B cell (primary cell): Measurements from ENCODE around the gene BCL3. TPM values are rescaled to one million over a fixed set of nuclear protein-coding genes. Genes with fewer than 3 reads are reported as not detected.

ENCODE experiments used
- ATAC-seq: fragments of 200-7000 bp; cut with Tn5 transposase; one replicate; pipeline ENCODE4 v1.10.0; 2021; ENCODE audit warnings: low read depth, mild to moderate bottlenecking, moderate number of reproducible peaks, moderate library complexity
- CTCF ChIA-PET: fragments of 350-600 bp; sonication (Branson Sonifier 250); formaldehyde crosslinking; loops from one replicate; lab custom pipeline; 2021; ENCODE audit warnings: antibody characterized with exemption, inconsistent platforms; lab: Charles Lee
- POLR2A ChIA-PET: fragments of 350-600 bp; sonication (Branson Sonifier 250); formaldehyde crosslinking; loops from one replicate; lab custom pipeline; 2021; ENCODE audit warnings: antibody characterized with exemption; lab: Charles Lee
- DNase-seq: peaks from one replicate; pipeline ENCODE4 v3.0.0; 2013
- H2AFZ ChIP-seq: 2 replicates; pipeline ENCODE4 v1.6.1; 2012; ENCODE audit warnings: mild to moderate bottlenecking, low read depth, low read length; ENCODE audit not compliant: insufficient read depth, poor library complexity, severe bottlenecking
- H3K27ac ChIP-seq, 2 donors: 1 replicate in 1 of 2; 2 replicates in 1 of 2; pipeline ENCODE4 v1.5.1; 2012 to 2013; ENCODE audit warnings: low read length in 2 of 2, mild to moderate bottlenecking in 2 of 2, moderate library complexity in 1 of 2
- H3K27me3 ChIP-seq, 4 experiments: fragments of 200-600 bp in 1 of 4; sonication (generic) in 1 of 4; replicated peaks in 1 of 4; 1 replicate in 2 of 4; 2 replicates in 2 of 4; pipeline versions ENCODE4 v1.6.1 to v1.7.0; 2013 to 2016; ENCODE audit warnings: low read length in 3 of 4, mild to moderate bottlenecking in 2 of 4, mixed read lengths in 1 of 4, moderate library complexity in 1 of 4; ENCODE audit not compliant: insufficient read depth in 4 of 4, control insufficient read depth in 3 of 4; ENCODE audit errors: control extremely low read depth in 1 of 4
- H3K36me3 ChIP-seq, 2 experiments: replicated peaks in 1 of 2; 1 replicate in 1 of 2; 2 replicates in 1 of 2; pipeline versions ENCODE4 v1.6.1 to v1.7.1; 2013; ENCODE audit warnings: low read length in 1 of 2; ENCODE audit not compliant: insufficient read depth in 2 of 2, control insufficient read depth in 1 of 2; ENCODE audit errors: control extremely low read depth in 1 of 2, extremely low read depth in 1 of 2
- H3K4me1 ChIP-seq, 2 donors: fragments of 200-600 bp in 1 of 2; sonication (generic) in 1 of 2; 1 replicate in 1 of 2; 2 replicates in 1 of 2; pipeline versions ENCODE4 v1.5.1 to v1.6.1; 2013 to 2017; ENCODE audit warnings: low read length in 2 of 2; ENCODE audit not compliant: control insufficient read depth in 2 of 2, insufficient read depth in 2 of 2
- H3K4me2 ChIP-seq: replicated peaks from 2 replicates; pipeline ENCODE3; 2012; ENCODE audit warnings: mild to moderate bottlenecking, low read depth, low read length; ENCODE audit not compliant: poor library complexity, severe bottlenecking
- H3K4me3 ChIP-seq, 5 experiments: fragments of 200-600 bp in 1 of 5; sonication (generic) in 1 of 5; 1 replicate in 3 of 5; 2 replicates in 2 of 5; pipeline versions ENCODE4 v1.5.1 to v1.7.0; 2011 to 2016; ENCODE audit warnings: low read length in 4 of 5, mild to moderate bottlenecking in 4 of 5, low read depth in 2 of 5, control low read depth in 1 of 5, moderate library complexity in 1 of 5; ENCODE audit not compliant: insufficient read depth in 1 of 5; ENCODE audit errors: control extremely low read depth in 1 of 5, extremely low read depth in 1 of 5
- H3K79me2 ChIP-seq: fragments of 200-600 bp; sonication (generic); one replicate; pipeline ENCODE4 v1.6.0; 2016; ENCODE audit warnings: low read length; ENCODE audit not compliant: control insufficient read depth, insufficient read depth
- H3K9ac ChIP-seq: fragments of 200-600 bp; sonication (generic); 2 replicates; pipeline ENCODE4 v1.6.1; 2017; ENCODE audit warnings: mild to moderate bottlenecking, low read length, moderate library complexity
- H3K9me3 ChIP-seq, 3 donors: one replicate each; pipeline versions ENCODE4 v1.6.1 to v1.7.1; 2013; ENCODE audit warnings: low read length in 2 of 3; ENCODE audit not compliant: control insufficient read depth in 2 of 3, insufficient read depth in 1 of 3; ENCODE audit errors: control extremely low read depth in 1 of 3
- H4K20me1 ChIP-seq: 2 replicates; pipeline ENCODE4 v1.6.0; 2012; ENCODE audit warnings: mild to moderate bottlenecking, low read length; ENCODE audit not compliant: insufficient read depth, control insufficient read depth, poor library complexity, severe bottlenecking
- H3K27ac Mint-ChIP-seq: one replicate; pipeline ENCODE4 v1.8.0; 2021; ENCODE audit warnings: mixed read lengths
- H3K27me3 Mint-ChIP-seq: one replicate; pipeline ENCODE4 v1.8.0; 2021; ENCODE audit warnings: mixed read lengths
- H3K4me1 Mint-ChIP-seq: one replicate; pipeline ENCODE4 v1.8.0; 2021; ENCODE audit warnings: mixed read lengths
- H3K4me3 Mint-ChIP-seq: one replicate; pipeline ENCODE4 v1.8.0; 2021; ENCODE audit warnings: mixed read lengths
- H3K9me3 Mint-ChIP-seq: one replicate; pipeline ENCODE4 v1.8.0; 2022; ENCODE audit warnings: mixed read lengths; ENCODE audit not compliant: insufficient read depth
- CTCF ChIP-seq: fragments of 200-600 bp; IDR thresholded peaks from one replicate; pipeline ENCODE4 v1.8.0; 2022; ENCODE audit warnings: antibody characterized with exemption, mild to moderate bottlenecking
- EZH2 ChIP-seq: IDR thresholded peaks from 2 replicates; pipeline ENCODE4 v1.6.1; 2012; ENCODE audit warnings: borderline replicate concordance, low read depth, mild to moderate bottlenecking, moderate library complexity, low read length; ENCODE audit not compliant: insufficient read depth, poor library complexity, severe bottlenecking
- WGBS: methylation state at CpG from one replicate; pipeline ENCODE4 v1.1.5; 2013; ENCODE audit warnings: missing lambda C conversion rate; ENCODE audit not compliant: insufficient coverage; 5-methylcytosine and 5-hydroxymethylcytosine counted together
- intact Hi-C: fragments of 100-400 bp; cut with micrococcal nuclease; formaldehyde crosslinking; loops from one replicate; pipeline ENCODE4 v1.10.0; 2022
- polyA plus RNA-seq: library from polyadenylated mRNA; depleted of rRNA; stranded (reverse); fragments of >200 nt; gene quantifications from 2 replicates; pipeline ENCODE4 v1.2.3, GENCODE V29; 2012
- total RNA-seq, 2 donors: library from RNA; stranded (reverse); fragments of 120-200 nt in 1 of 2; gene quantifications; 1 replicate in 1 of 2; 2 replicates in 1 of 2; pipeline versions ENCODE4 v1.2.3 to v1.2.4, GENCODE V29; 2013 to 2022

Gene BCL3
- total and polyA plus RNA-seq, 2 donors (not counting 1 experiment from before 2014, with no cell fraction given), result 52.3 to 147 TPM

GRCh38 chr19:44757735-44758505 lies 9.4 kb downstream of the BCL3 start:
- no peak overlapping the region for H3K9ac ChIP-seq
- no peaks in the 10 kb centered on the region for H3K27me3 ChIP-seq
- peaks cover 2 to 22% of the 10 kb centered on the region in 2 experiments for H3K36me3 ChIP-seq
- H3K27ac ChIP-seq, result no peak overlapping the region
- H3K79me2 ChIP-seq, result peaks cover 8% of the 10 kb centered on the region
- ATAC-seq, result no peak
- Mint-ChIP-seq H3K4me1 (peaks cover 33% of the 10 kb centered on the region), H3K4me3 (no peak overlapping the region), H3K9me3 (no peaks in the 10 kb centered on the region), H3K27me3 (no peaks in the 10 kb centered on the region), H3K27ac (peak overlapping the region; percentile 32)
- no peaks in the 10 kb centered on the region for H3K9me3 ChIP-seq
- POLR2A ChIA-PET, result no interaction called here
- H2AFZ ChIP-seq, result no peak overlapping the region
- intact Hi-C loops, result no loop called here
- H4K20me1 ChIP-seq, result peaks cover 8% of the 10 kb centered on the region
- no peak for DNase-seq
- no peak overlapping the region for H3K4me2 ChIP-seq
- 98% methylated on average over 67 of the region's 68 CpGs for WGBS
- H3K4me3 ChIP-seq, result no peak overlapping the region
- CTCF ChIA-PET, result interaction anchor here (2.4 kb wide), 1 partner anchor 34 kb away, joined by 6 read pairs; no protein-coding TSS in a partner anchor
- TF ChIP-seq EZH2, result no peak
- TF ChIP-seq CTCF, result no peak
- H3K4me1 ChIP-seq, result peaks cover 17 to 27% of the 10 kb centered on the region in 2 donors

GRCh38 chr19:44758596-44758995 lies 10.1 kb downstream of the BCL3 start:
- no peak overlapping the region for H3K4me2 ChIP-seq
- Mint-ChIP-seq H3K4me3 (no peak overlapping the region), H3K27ac (peak overlapping the region; percentile 32), H3K4me1 (peaks cover 28% of the 10 kb centered on the region), H3K27me3 (no peaks in the 10 kb centered on the region), H3K9me3 (no peaks in the 10 kb centered on the region)
- DNase-seq, result no peak
- ATAC-seq, result no peak
- POLR2A ChIA-PET, result no interaction called here
- H2AFZ ChIP-seq, result no peak overlapping the region
- peaks cover 8% of the 10 kb centered on the region for H3K79me2 ChIP-seq
- 93% methylated on average over 9 of the region's 9 CpGs for WGBS
- H3K4me1 ChIP-seq, result peaks cover 14 to 24% of the 10 kb centered on the region in 2 donors
- no peak overlapping the region for H3K9ac ChIP-seq
- H3K36me3 ChIP-seq, result peaks cover 2 to 22% of the 10 kb centered on the region in 2 experiments
- no peaks in the 10 kb centered on the region for H3K9me3 ChIP-seq
- TF ChIP-seq EZH2 (no peak), CTCF (no peak)
- H3K27me3 ChIP-seq, result no peaks in the 10 kb centered on the region
- intact Hi-C loops, result no loop called here
- no peak overlapping the region for H3K27ac ChIP-seq
- CTCF ChIA-PET, result interaction anchor here (2.4 kb wide), 1 partner anchor 35 kb away, joined by 6 read pairs; no protein-coding TSS in a partner anchor
- H3K4me3 ChIP-seq, result no peak overlapping the region
- peaks cover 8% of the 10 kb centered on the region for H4K20me1 ChIP-seq
